ENCODE results near the gene RELT.
"Not testable (repeated sequence)": the region's sequence is repeated elsewhere in the genome, so short reads cannot be mapped to it uniquely, and the experiment has no call there.

The RELT gene

GRCh38 chr11:73404506-73405145 lies 28.4 kb downstream of the RELT start:
- DNase-seq: peak; percentile 12

- no peak for DNase-seq
Observed at GRCh38 chr11:73405146-73405510, 28.9 kb downstream of the RELT start.

DNA sequence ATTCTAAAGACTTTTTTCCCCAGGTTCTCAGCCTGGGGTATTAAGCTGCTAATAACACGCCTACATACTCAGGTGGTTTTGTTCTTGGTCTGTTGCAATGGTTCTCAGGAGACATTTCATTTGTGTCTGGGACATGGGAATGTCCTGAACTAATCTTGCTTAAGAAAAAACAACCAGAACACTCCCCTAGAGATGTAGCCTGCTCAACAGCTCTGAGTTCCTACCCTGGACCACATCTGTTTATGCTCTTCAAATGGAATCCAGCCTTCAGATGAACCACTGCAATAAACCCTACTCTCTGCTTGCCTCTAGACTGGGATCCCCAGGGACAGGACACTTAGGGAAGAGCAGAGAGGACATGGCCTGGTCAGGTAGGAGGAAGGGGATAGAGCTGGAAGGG lies 29.9 kb downstream of the RELT start:
- no peak for DNase-seq

- no peak for DNase-seq
Observed at GRCh38 chr11:73406619-73407018, 30.4 kb downstream of the RELT start.

- DNase-seq: no peak
Observed at GRCh38 chr11:73409431-73409830, 33.2 kb downstream of the RELT start.

- DNase-seq: no peak
Observed at GRCh38 chr11:73410627-73411026, 34.4 kb downstream of the RELT start.

DNA sequence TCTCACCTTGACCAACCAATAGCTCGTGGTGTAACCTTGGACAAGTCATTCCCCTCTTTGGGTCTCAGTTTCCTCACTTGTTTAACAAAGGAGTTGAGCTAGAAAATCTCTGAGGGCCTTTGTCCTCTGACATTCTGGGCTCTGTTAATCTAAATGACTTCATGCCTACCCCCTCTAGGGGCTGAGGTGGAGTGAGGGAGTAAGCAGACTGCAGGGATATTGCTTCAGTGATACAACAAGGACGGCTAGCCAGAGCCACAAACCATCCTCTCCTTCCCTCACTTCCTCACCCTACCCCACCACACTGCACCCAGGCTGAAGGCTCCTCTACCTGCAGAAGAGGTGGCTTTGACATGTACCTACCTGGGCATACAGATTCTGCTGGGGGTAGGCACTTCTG lies 34.8 kb downstream of the RELT start:
- no peak for DNase-seq

DNA sequence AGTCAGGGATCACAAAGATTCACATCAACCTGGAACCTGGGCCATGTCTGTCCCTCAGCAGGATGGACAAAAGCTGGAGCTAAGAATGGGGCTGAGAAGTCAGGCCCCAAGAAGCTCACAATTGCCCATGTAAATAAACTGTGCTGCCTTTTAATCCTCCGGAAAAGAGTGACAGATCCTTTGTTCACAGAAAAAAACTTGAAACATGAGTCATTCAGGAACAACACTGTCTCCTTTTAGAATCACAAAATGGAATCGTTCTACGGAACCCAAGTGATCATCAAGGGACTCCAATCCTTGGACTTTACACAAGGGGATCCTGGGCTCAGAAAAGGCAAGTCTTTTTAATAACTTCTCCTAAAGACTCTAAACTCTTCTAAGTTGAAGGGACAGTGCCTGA lies 36.1 kb downstream of the RELT start:
- DNase-seq: no peak

DNA sequence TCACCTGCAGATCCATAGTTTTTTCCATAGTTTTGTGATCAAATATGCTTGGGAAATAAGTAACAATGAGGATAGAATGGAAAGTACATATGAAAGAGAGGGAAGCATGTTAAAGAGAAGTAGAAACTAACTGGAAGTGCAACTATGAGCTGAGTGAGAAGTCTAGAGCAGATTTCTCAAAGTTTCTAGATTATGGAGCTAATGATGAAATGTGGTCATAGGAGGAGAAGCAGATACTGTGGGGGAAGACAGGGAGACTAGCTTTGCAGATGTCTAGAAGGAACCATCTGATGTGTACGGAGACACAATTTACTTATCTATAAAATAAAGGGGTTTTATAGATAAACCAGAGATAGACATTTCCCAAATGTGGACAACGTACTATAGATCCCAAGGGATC lies 37.1 kb downstream of the RELT start:
- DNase-seq: no peak

DNA sequence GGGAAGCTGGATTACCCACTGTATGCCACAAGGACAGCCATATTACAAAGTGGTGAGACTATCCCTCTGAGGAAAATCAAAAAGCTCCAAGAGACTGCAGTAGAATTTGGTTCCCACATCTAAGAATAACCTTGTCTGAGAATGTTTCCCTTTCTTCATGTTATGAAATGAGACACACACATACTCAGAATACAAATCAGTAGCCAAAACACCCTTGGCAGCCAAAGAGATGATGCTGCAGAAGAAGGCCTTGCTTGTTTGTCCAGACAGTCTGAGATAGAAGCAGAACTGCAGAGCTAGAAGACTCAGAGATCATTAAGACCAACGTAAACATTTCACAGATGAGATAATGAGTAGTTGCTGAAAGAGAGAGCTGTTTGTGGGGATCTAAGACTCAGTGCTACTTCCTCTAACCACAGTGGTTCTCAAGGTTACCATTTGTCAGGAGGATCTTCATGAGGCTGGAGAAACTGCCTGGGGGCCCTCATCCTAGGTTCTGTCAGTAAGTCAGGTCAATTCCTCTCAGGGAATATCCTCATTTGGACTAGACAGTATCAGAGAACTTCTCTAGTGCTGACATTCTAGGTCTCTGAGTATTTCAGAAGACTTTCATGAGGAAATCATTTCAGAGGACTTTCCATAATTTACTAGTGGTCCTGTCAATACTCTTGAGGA lies 38.9 kb downstream of the RELT start:
- DNase-seq: peak; percentile 68

GRCh38 chr11:73415854-73416615 lies 39.8 kb downstream of the RELT start:
- DNase-seq: no peak

DNA sequence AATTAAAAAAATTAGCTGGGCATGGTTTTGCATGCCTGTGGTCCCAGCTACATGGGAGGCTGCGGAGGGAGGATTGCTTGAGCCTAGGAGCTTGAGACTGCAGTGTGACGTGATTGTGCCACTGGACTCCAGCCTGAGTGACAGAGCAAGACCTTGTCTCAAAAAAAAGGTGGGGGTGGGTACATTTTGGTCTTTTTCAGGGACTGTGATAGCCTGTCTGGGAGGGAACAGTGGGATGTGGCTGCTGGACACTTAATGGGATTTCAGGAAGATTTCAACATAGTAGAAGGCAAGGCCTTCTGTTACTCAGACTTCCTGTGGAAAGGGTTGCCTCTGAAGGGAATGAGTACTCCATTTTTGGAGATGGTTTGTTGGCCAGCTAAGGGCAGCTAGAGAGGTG lies 40.6 kb downstream of the RELT start:
- DNase-seq: no peak

DNA sequence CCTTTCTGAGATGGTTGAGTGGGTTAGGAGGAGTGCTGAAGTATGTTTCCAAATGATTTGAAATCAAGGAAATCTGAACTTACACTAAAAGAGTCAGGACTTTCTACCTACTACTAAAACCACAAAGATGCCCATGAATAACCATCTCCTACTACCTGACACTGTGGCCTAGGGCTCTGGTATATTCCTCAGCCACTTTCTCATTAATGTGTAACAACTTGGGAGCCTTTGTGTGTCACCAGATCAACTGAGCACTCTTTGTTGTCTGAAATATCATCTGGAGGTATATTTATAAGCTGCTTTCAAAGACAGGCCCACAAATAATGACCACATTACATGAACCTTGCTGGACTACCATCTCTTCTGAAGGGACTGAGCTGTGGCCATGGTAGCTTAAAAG lies 43.9 kb downstream of the RELT start:
- no peak for DNase-seq

- DNase-seq: no peak
Observed at GRCh38 chr11:73422886-73423285, 46.7 kb downstream of the RELT start.

- no peak for DNase-seq
Observed at GRCh38 chr11:73423506-73423905, 47.3 kb downstream of the RELT start.

DNA sequence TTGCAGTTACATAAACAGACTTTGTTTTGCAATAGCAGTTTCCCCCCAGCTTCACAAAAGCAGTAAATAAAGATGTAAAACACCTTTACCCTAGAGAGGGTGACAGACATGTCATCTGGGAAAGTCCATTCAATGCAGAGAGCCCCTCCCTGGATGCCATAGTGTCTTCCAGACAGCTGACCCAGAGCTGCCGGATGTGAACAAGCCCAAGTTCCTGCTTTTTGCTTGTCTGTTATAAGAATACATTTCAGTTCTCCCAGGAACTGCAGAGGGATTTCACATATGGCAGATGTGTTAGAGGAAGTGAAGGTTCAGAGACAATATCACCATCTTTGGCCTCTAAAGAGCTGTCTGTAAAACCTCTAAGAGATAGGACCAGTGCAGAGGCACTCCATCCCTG lies 48.9 kb downstream of the RELT start:
- no peak for DNase-seq

- DNase-seq: no peak
Observed at GRCh38 chr11:73426219-73426850, 50.1 kb downstream of the RELT start.

- no peak for DNase-seq
Observed at GRCh38 chr11:73428227-73428626, 52.0 kb downstream of the RELT start.

DNA sequence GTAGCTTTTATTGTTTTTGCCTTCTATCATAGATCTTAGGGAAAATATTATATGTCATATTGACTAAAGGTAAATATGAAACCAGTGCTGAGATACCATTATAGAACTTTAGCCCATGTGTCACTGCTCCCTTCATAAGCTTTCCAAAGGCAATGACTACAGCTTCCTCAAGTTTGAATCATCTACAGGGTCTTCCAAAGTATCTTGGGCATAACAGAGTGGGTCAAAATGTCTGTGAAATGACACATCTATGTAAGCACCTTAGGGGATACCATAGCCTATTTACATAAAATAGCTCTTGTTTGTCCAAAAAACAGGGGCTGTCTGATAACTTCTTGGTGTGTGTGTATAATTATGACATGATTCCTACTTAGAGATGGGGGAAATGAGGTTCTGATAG lies 52.5 kb downstream of the RELT start:
- DNase-seq: no peak

- no peak for DNase-seq
Observed at GRCh38 chr11:73429121-73429750, 53.0 kb downstream of the RELT start.

GRCh38 chr11:73430326-73430725 lies 54.1 kb downstream of the RELT start:
- DNase-seq: no peak

DNA sequence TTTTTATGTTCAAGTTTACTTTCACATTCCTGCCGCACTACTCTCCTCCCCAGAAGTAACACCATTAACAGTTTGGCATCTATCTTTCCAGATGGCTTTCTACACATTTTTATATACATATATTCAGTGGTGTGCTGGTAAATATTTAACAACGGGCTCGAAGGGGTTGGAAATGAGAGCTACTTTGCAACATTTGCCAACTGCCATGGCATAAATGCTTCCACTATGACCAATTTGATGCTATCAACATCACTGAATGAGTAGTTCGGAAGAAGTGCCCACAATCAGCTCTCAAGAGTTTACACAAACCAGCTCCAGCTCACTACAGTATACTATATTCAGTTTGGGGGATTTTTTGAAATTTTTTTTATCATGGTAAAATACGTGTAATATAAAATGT lies 55.2 kb downstream of the RELT start:
- no peak for DNase-seq

- DNase-seq: not testable (repeated sequence)
Observed at GRCh38 chr11:73436859-73437258, 60.7 kb downstream of the RELT start.

Measured in NCI-H69 (cell line).